Measurements from ENCODE around the gene KIAA1671. TPM values are rescaled to one million over a fixed set of nuclear protein-coding genes. Genes with fewer than 3 reads are reported as not detected.

Gene KIAA1671
- polyA plus RNA-seq, 3 donors: not detected

DNA sequence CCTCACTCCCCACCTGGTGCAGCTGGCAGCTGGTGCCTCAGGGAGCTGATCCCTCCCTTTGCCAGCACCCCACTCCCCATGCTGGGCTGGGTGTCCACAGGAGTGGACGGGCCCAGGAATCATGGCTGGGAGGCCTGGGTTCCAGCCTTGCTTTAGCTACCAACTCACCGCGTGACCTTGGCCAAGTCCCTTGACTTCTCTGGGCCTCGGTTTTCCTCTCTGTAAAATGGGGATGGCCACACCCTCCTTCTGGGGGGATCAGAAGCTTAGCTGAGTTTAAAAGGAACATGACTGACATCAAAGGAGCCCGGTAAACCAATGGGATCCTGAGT lies 116.9 kb downstream of the KIAA1671 start:
- Mint-ChIP-seq H3K36me3 (no peaks in the 10 kb centered on the region), H3K27me3 (ENCODE audit: low read depth in 3 of 3) (peaks cover 25 to 40% (median 27%) of the 10 kb centered on the region in 3 donors), H3K4me3 (peak overlapping the region in 1 of 2 donors; percentile 43), H3K4me1 (peaks cover 6% of the 10 kb centered on the region), H3K27ac (no peak overlapping the region), H3K9me3 (peaks cover 0 to 1% (median 0%) of the 10 kb centered on the region in 7 donors)
- WGBS (ENCODE audit: insufficient coverage): 93% methylated on average over 3 of the region's 5 CpGs
- Histone ChIP-seq H3K4me2 (replicated peaks; ENCODE audit: extremely low read depth, low read length, poor library complexity, severe bottlenecking) (no peak overlapping the region), H3K79me2 (ENCODE audit: insufficient read depth, low read length) (no peaks in the 10 kb centered on the region), H3K4me1 (ENCODE audit: control insufficient read depth in 1 of 2, insufficient read depth in 2 of 2, low read length in 2 of 2) (no peaks in the 10 kb centered on the region), H3K4me3 (replicated peaks in 1 of 3; ENCODE audit: low read depth in 2 of 3, low read length in 3 of 3) (no peak overlapping the region), H3K9ac (ENCODE audit: insufficient read depth, low read length, poor library complexity, severe bottlenecking) (no peak overlapping the region), H4K20me1 (ENCODE audit: insufficient read depth, low read length) (no peaks in the 10 kb centered on the region), H3K9me3 (replicated peaks in 1 of 2; ENCODE audit: control insufficient read depth in 1 of 2, insufficient read depth in 1 of 2, low read length in 2 of 2) (no peaks in the 10 kb centered on the region), H3K27me3 (ENCODE audit: control insufficient read depth in 2 of 2, insufficient read depth in 2 of 2, low read length in 2 of 2) (peaks cover 16 to 25% of the 10 kb centered on the region in 2 donors), H3K27ac (ENCODE audit: low read depth in 1 of 2, low read length in 2 of 2) (no peak overlapping the region), H2AFZ (ENCODE audit: insufficient read depth, low read depth, low read length, poor library complexity, severe bottlenecking) (no peak overlapping the region), H3K36me3 (replicated peaks in 1 of 2; ENCODE audit: control insufficient read depth in 1 of 2, insufficient read depth in 2 of 2, low read length in 2 of 2) (no peaks in the 10 kb centered on the region)
- no peak for DNase-seq
- TF ChIP-seq, protein P1, sequence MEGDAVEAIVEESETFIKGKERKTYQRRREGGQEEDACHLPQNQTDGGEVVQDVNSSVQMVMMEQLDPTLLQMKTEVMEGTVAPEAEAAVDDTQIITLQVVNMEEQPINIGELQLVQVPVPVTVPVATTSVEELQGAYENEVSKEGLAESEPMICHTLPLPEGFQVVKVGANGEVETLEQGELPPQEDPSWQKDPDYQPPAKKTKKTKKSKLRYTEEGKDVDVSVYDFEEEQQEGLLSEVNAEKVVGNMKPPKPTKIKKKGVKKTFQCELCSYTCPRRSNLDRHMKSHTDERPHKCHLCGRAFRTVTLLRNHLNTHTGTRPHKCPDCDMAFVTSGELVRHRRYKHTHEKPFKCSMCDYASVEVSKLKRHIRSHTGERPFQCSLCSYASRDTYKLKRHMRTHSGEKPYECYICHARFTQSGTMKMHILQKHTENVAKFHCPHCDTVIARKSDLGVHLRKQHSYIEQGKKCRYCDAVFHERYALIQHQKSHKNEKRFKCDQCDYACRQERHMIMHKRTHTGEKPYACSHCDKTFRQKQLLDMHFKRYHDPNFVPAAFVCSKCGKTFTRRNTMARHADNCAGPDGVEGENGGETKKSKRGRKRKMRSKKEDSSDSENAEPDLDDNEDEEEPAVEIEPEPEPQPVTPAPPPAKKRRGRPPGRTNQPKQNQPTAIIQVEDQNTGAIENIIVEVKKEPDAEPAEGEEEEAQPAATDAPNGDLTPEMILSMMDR (IDR thresholded peaks at IDR 0.05): no peak
- intact Hi-C loops (cut with micrococcal nuclease): no loop called here

DNA sequence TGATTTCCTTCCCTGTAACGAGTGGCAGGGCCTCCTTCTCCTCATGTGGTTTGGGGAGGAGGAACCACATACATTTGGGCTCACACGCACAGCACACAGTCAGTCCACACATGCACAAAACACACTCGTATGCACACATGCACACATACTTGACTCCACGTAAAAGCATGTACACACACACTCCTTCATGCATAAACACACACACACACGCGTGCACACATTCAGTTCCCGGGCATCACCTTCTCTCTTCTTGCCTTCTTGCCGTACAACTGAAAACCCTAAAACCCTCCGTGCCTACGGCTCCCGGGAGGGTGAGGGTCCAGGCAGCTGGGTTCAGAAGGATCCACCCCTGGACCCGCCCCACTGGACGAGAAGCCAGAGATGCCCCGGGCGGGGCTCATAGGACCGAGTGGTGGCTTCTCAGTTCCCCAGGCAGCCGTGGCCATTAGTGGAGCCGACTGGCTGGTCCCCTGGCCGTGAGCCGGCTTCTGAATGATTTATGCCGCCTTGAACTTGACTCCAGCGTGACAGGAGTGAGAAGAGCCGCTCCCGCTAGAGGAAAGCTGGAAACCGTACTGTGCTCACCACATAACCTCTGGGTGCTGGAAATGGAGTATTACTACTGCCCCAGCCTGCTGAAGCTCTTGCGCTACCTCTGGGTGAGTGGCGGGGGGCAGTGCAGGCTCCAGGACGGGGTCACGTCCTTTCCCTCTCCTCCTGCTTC lies 117.4 kb downstream of the KIAA1671 start:
- Histone ChIP-seq H4K20me1 (ENCODE audit: insufficient read depth, low read length) (no peaks in the 10 kb centered on the region), H3K79me2 (ENCODE audit: insufficient read depth, low read length) (no peaks in the 10 kb centered on the region), H2AFZ (ENCODE audit: insufficient read depth, low read depth, low read length, poor library complexity, severe bottlenecking) (no peak overlapping the region), H3K9me3 (replicated peaks in 1 of 2; ENCODE audit: control insufficient read depth in 1 of 2, insufficient read depth in 1 of 2, low read length in 2 of 2) (no peaks in the 10 kb centered on the region), H3K4me1 (ENCODE audit: control insufficient read depth in 1 of 2, insufficient read depth in 2 of 2, low read length in 2 of 2) (no peaks in the 10 kb centered on the region), H3K27ac (ENCODE audit: low read depth in 1 of 2, low read length in 2 of 2) (no peak overlapping the region), H3K27me3 (ENCODE audit: control insufficient read depth in 2 of 2, insufficient read depth in 2 of 2, low read length in 2 of 2) (peaks cover 16 to 25% of the 10 kb centered on the region in 2 donors), H3K9ac (ENCODE audit: insufficient read depth, low read length, poor library complexity, severe bottlenecking) (no peak overlapping the region), H3K4me3 (replicated peaks in 1 of 3; ENCODE audit: low read depth in 2 of 3, low read length in 3 of 3) (no peak overlapping the region), H3K36me3 (replicated peaks in 1 of 2; ENCODE audit: control insufficient read depth in 1 of 2, insufficient read depth in 2 of 2, low read length in 2 of 2) (no peaks in the 10 kb centered on the region), H3K4me2 (replicated peaks; ENCODE audit: extremely low read depth, low read length, poor library complexity, severe bottlenecking) (no peak overlapping the region)
- Mint-ChIP-seq H3K9me3 (peaks cover 0 to 1% (median 0%) of the 10 kb centered on the region in 7 donors), H3K4me3 (peak overlapping the region; percentile 36 to 42), H3K4me1 (peaks cover 6% of the 10 kb centered on the region), H3K36me3 (no peaks in the 10 kb centered on the region), H3K27ac (peak overlapping the region in 1 of 7 donors; percentile 71), H3K27me3 (ENCODE audit: low read depth in 3 of 3) (peaks cover 25 to 40% (median 27%) of the 10 kb centered on the region in 3 donors)
- intact Hi-C loops (cut with micrococcal nuclease): no loop called here
- no peak for DNase-seq
- WGBS (ENCODE audit: insufficient coverage): 22% methylated on average over 21 of the region's 29 CpGs
- TF ChIP-seq, protein P1 (IDR thresholded peaks at IDR 0.05): no peak

Measured in CD14-positive monocyte (primary cell).